HG03378 (cell line): ENCODE results near the gene CCDC3.
"Not testable (repeated sequence)": the region's sequence is repeated elsewhere in the genome, so short reads cannot be mapped to it uniquely, and the experiment has no call there.

Experiments
- ATAC-seq: cut with Tn5 transposase; IDR thresholded peaks from one replicate; pipeline ENCODE4 v1.9.1; 2021; ENCODE audit warnings: mild to moderate bottlenecking, moderate library complexity; ENCODE audit not compliant: unreplicated experiment

The CCDC3 gene

DNA sequence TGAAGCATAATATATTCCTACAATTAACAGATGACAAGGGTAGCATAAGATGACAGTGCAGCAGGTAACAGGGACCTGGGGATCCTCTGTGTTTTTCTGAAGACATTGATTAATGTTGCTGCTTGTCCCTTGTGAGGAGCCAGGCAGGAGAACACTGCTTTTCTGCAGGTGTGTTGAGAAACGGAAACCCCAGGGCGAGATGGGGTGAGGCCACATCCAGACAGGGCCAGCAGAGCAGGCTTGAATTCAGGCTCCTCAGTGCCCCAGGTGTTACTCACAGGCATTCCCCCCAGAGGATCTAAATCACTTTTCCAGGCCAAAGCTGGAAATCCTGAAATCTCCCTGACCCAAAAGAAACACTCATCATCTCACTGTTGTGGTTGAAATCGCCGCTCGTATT, 105.3 kb downstream of the CCDC3 start:
- ATAC-seq, result no peak

DNA sequence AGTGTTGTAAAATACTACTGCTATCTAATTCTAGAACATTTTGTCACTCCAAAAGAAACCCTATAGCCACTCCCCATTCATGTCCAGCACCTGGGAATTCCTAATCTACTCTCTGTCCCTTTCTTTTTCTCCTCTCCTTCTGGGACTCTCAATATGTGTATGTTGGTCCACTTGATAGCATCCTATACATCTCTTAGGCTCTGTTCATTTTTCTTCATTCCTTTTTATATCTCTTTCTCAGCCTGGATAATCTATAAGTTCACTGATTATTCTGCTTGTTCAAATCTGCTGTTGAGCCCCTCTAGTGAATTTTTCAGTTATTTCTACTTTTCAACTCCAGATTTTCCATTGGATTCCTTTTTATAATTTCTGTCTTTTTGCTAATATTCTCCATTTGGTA, 108.6 kb downstream of the CCDC3 start:
- no peak for ATAC-seq

DNA sequence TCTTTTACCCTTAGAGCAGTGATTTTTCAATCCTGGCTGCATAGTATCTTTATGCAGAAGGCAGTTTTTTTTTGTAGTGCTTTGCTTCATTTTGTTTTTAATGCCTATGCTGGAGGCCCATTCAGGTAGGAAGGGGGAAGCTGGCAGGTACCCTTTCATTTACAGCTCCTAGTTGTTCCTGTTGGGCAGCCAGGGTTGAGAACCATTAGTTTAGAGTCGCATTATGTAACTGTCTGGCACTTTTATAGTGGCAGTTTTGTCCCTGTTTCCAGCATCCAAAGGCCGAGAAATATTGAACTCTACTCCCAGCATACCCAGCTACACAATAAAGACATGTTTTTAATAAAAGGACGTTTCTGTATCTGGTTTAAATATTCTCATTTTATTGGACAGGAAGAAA, 110.6 kb downstream of the CCDC3 start:
- no peak for ATAC-seq

DNA sequence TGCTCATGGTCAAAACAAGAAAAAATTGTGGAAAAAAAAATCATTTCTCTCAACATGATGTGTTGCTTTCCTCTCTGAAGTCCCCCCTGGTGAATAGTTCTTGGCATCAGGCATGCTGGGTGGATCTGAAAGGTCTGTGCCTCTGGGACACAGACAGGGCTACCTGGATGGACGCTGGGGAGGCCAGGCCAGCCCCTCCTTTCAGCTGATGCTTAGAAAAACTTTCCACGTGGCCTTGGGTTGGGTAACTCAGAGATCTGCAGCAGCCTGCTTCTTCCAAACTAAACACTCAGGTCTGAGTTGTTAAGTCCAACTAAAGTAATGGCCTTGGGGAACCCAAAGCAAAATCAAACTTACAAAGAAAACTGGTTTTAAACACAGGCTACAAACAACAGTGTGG, 113.0 kb downstream of the CCDC3 start:
- no peak for ATAC-seq

DNA sequence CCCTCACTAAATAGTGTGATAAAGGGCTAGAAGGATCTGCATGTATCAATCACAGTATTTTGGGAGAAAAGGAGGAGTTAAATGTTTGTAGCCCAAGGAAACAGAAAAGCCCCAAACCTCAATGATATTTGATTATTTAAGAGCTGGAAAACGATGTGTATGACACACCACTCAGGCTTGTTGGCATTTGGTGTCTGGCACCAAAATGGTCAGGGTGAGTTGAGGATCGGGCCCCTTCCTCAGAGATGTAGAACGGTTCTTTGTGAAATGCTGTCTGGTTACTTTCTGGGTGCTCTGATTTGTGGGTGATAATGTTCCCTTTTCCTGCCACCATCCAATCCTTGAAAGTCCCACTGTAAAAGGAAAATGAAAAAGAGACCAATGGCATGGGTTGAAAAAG, 113.7 kb downstream of the CCDC3 start:
- no peak for ATAC-seq

GRCh38 chr10:12884851-12885250, 116.7 kb downstream of the CCDC3 start:
- no peak for ATAC-seq

GRCh38 chr10:12880423-12880822, 121.1 kb downstream of the CCDC3 start:
- ATAC-seq, result no peak

- no peak for ATAC-seq
Observed at GRCh38 chr10:12877150-12877549, 124.4 kb downstream of the CCDC3 start.

- ATAC-seq, result no peak
Observed at GRCh38 chr10:12876266-12876665, 125.2 kb downstream of the CCDC3 start.

DNA sequence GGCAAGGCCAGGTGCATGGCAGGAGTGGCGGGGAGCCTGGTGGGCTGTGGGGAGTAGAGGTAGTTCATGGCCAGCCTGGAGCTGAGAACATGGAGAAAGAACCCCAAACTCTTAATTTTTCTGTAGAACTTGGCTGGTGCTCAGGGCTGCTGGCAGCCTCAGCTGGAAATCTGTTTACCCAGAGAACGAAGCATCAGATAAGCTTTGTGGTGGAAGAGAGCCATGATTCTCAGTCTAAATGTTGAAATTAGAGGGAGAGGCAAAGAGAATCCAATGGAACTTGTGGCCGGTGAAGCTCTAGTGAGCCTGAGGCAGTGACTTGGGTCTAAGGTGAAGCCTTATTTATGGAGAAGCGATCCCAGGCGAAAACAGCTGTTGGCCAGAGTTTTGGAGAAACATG, 126.4 kb downstream of the CCDC3 start:
- ATAC-seq, result no peak

DNA sequence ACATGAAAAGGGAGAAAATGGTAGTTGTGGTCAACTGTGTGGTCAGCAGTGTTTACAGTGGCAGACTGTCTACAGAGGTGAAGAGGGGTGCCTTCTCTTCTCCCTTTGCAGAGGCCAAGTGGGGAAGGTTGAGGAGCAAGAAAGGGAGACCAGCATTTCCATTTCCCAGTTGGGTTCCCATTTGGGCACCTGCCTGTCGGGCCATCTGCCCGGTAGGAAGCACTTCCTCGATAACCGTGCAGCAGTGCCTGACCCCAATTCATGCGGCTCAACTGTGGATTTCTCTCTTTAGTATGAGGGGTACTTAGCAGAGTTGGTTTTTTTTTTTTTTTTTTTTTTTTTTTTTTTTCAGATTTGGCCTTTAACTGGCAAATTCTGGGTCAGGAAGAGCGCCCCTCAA, 127.0 kb downstream of the CCDC3 start:
- ATAC-seq, result no peak

- no peak for ATAC-seq
Observed at GRCh38 chr10:12873172-12873571, 128.3 kb downstream of the CCDC3 start.

DNA sequence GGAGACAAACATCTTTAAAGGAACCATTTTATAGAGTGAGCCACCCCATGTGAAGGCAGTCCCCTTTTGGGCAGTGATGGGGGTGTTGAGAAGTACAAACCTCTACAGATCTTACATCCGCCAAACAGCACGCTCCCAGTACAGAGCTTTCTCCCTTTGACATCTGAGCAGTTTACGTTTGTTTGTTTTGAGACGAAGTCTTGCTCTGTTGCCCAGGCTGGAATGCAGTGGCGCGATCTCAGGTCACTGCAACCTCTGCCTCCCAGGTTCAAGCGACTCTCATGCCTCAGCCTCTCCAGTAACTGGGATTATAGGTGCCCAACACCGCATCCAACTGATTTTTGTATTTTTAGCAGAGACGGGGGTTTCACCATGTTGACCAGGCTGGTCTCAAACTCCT, 128.9 kb downstream of the CCDC3 start:
- ATAC-seq, result no peak

DNA sequence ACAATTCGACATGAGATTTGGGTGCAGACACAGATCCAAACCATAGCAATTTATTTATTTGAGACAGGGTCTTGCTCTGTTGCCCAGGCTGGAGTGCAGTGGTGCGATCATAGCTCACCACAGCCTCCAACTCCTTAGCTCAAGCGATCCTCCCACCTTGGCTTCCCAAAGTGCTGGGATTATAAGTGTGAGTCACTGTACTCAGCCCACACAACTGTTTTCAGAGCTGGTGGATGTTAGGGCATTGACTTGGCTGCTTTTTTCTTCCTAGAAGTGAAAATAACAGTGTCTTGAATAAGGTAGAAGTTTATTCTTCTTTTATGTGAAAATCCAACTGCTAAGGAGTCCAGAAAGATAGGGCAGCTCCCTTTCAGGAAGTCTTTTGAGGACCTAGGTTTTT, 132.1 kb downstream of the CCDC3 start:
- no peak for ATAC-seq

GRCh38 chr10:12868229-12868628, 133.3 kb downstream of the CCDC3 start:
- ATAC-seq, result no peak

DNA sequence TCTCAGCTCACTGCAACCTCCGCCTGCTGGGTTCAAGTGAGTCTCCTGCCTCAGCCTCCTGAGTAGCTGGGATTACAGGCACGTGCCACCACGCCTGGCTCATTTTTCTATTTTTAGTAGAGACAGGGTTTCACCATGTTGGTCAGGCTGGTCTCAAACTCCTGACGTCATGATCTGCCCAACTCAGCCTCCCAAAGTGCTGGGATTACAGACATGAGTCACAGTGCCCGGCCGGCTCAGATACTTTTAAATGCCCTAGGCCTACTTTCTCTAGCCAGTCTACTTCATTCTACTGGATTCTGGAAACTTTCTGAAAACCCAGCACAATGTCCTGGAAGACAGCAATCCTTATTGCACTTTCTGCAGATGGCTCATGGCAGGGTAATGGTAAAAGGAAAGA, 136.0 kb downstream of the CCDC3 start:
- not testable (repeated sequence) for ATAC-seq

DNA sequence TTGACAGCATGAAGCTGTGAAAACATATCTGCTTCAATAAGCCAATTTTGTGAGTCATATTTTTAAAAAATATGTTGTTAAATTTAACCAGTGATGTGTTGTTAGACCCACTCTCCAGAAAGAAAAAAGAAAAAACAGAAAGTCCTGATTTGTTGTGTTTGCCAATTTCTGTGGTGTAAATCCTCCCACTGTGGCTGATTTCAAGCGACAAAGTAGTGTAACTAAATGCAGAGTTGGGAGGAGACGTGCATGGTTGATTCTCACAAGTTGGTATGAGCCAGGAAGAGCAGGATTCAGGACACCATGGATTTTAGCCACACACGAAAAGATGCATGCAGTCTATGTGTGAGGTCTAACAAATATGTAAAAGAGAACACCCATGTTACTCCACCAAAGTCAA, 139.1 kb downstream of the CCDC3 start:
- no peak for ATAC-seq

GRCh38 chr10:12854988-12855387, 146.5 kb downstream of the CCDC3 start:
- no peak for ATAC-seq

- no peak for ATAC-seq
Observed at GRCh38 chr10:12852687-12853086, 148.8 kb downstream of the CCDC3 start.

- ATAC-seq, result no peak
Observed at GRCh38 chr10:12849319-12850181, 152.0 kb downstream of the CCDC3 start.

GRCh38 chr10:12848439-12849173, 152.9 kb downstream of the CCDC3 start:
- no peak for ATAC-seq

DNA sequence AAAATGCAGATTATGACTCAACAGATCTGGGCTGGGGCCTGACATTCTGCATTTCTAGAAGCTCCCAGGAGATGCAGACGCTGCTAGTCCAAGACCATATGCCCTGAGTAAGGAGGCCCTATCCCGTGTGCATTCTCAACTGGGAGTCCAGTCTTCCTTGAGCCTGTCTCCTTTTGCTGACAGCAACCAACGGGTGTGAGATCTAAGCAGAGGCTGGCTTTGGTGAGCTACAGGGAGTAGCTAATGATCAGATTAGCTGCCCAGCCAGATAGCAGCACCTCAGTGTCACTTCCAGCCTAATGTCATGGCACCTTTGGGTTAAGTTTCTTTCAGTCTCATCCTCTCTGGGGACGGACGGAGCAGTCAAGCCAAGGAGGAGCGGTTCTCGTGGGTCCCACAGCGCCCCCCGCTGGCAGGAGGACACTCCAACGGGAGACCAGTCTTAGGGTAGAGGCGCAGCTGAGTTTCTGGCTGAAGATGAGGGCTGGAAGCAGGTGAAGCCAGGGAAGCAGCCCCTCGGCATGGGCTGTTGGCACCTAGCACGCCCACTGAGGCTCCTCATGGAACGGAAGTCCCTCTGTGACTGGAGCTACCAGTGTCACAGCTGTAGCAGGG, 154.0 kb downstream of the CCDC3 start:
- no peak for ATAC-seq
